Fibroblast of lung (primary cell): Measurements from ENCODE around the gene ZXDC. TPM values are rescaled to one million over a fixed set of nuclear protein-coding genes. Genes with fewer than 3 reads are reported as not detected.

Source experiments
- DNase-seq, 2 donors: peaks; one replicate each; pipeline versions ENCODE4 v3.0.0 to v3.0.0-alpha.2; 2010; ENCODE audit warnings: low read depth in 2 of 2
- H2AFZ ChIP-seq: 2 replicates; pipeline ENCODE4 v1.5.1; 2012; ENCODE audit warnings: low read length, control low read depth, inconsistent platforms
- H3K27ac ChIP-seq: 2 replicates; pipeline ENCODE4 v1.5.1; 2011; ENCODE audit warnings: low read length, control low read depth; ENCODE audit not compliant: insufficient read depth
- H3K27me3 ChIP-seq: 2 replicates; pipeline ENCODE4 v1.5.1; 2011; ENCODE audit warnings: mild to moderate bottlenecking, low read length; ENCODE audit not compliant: control insufficient read depth, insufficient read depth
- H3K36me3 ChIP-seq: 2 replicates; pipeline ENCODE4 v1.5.1; 2011; ENCODE audit warnings: low read length; ENCODE audit not compliant: control insufficient read depth, insufficient read depth
- H3K4me1 ChIP-seq: 2 replicates; pipeline ENCODE4 v1.5.1; 2011; ENCODE audit warnings: low read length; ENCODE audit not compliant: control insufficient read depth, insufficient read depth; ENCODE audit errors: extremely low read depth
- H3K4me2 ChIP-seq: 2 replicates; pipeline ENCODE4 v1.5.1; 2011; ENCODE audit warnings: low read length, control low read depth; ENCODE audit not compliant: insufficient read depth; ENCODE audit errors: extremely low read depth
- H3K4me3 ChIP-seq, 4 experiments: fragments of 200-600 bp in 1 of 4; sonication (generic) in 1 of 4; replicated peaks in 1 of 4; 2 replicates each; pipeline ENCODE4 v1.5.1; 2011 to 2016; ENCODE audit warnings: low read length in 4 of 4, low read depth in 3 of 4, mild to moderate bottlenecking in 3 of 4, control low read depth in 2 of 4, inconsistent platforms in 1 of 4, mixed read lengths in 1 of 4; ENCODE audit not compliant: insufficient read depth in 1 of 4; ENCODE audit errors: control extremely low read depth in 1 of 4
- H3K79me2 ChIP-seq: 2 replicates; pipeline ENCODE4 v1.5.1; 2012; ENCODE audit warnings: mild to moderate bottlenecking, low read length, inconsistent platforms; ENCODE audit not compliant: control insufficient read depth, insufficient read depth
- H3K9ac ChIP-seq: 2 replicates; pipeline ENCODE4 v1.5.1; 2011; ENCODE audit warnings: mild to moderate bottlenecking, low read length, control low read depth; ENCODE audit not compliant: insufficient read depth
- H3K9me3 ChIP-seq: 2 replicates; pipeline ENCODE4 v1.5.1; 2012; ENCODE audit warnings: low read depth, low read length; ENCODE audit not compliant: control insufficient read depth, insufficient read depth
- H4K20me1 ChIP-seq: 2 replicates; pipeline ENCODE4 v1.5.1; 2011; ENCODE audit warnings: low read length; ENCODE audit not compliant: control insufficient read depth, insufficient read depth; ENCODE audit errors: extremely low read depth
- CTCF ChIP-seq, 2 donors: IDR thresholded peaks in 1 of 2; conservative IDR thresholded peaks in 1 of 2; 1 replicate in 1 of 2; 2 replicates in 1 of 2; pipeline ENCODE4 v1.5.1; 2011 to 2012; ENCODE audit warnings: low read length in 2 of 2, control low read depth in 1 of 2, inconsistent platforms in 1 of 2, low read depth in 1 of 2, mild to moderate bottlenecking in 1 of 2
- EZH2 ChIP-seq: IDR thresholded peaks from 2 replicates; pipeline ENCODE4 v1.5.1; 2012; ENCODE audit warnings: low read length, control low read depth, mild to moderate bottlenecking; ENCODE audit errors: missing control alignments
- polyA plus RNA-seq, 2 donors: library from polyadenylated mRNA; depleted of rRNA in 1 of 2; stranded (reverse) in 1 of 2; unstranded in 1 of 2; fragments of >200 nt; gene quantifications; 2 replicates each; pipeline ENCODE4 v1.2.1, GENCODE V29; 2011 to 2012; ENCODE audit warnings: missing spikeins in 1 of 2
- total RNA-seq: library from RNA; depleted of rRNA; stranded (reverse); fragments of >200 nt; gene quantifications from 2 replicates; pipeline ENCODE4 v1.2.1, GENCODE V29; 2014

ZXDC gene
- total and polyA plus RNA-seq, 2 donors (not counting 1 experiment from before 2014, with no cell fraction given): 5.9 to 17.8 TPM

GRCh38 chr3:126501736-126502135, 26.0 kb upstream of the ZXDC start:
- DNase-seq: no peak
- Histone ChIP-seq H3K27ac (no peak overlapping the region), H3K9me3 (no peaks in the 10 kb centered on the region), H4K20me1 (no peaks in the 10 kb centered on the region), H2AFZ (no peak overlapping the region), H3K9ac (no peak overlapping the region), H3K79me2 (no peaks in the 10 kb centered on the region), H3K27me3 (peaks cover 4% of the 10 kb centered on the region), H3K36me3 (no peaks in the 10 kb centered on the region), H3K4me1 (no peaks in the 10 kb centered on the region), H3K4me3 (no peak overlapping the region), H3K4me2 (no peak overlapping the region)
- no peak for TF ChIP-seq EZH2
- TF ChIP-seq CTCF (conservative IDR thresholded peaks at IDR 0.05 in 1 of 2, IDR thresholded peaks at IDR 0.05 in 1 of 2; ENCODE audit: low read depth in 1 of 2, low read length in 2 of 2): no peak

- Histone ChIP-seq H3K79me2 (no peaks in the 10 kb centered on the region), H3K9ac (no peak overlapping the region), H3K9me3 (no peaks in the 10 kb centered on the region), H3K36me3 (no peaks in the 10 kb centered on the region), H4K20me1 (no peaks in the 10 kb centered on the region), H2AFZ (no peak overlapping the region), H3K4me3 (no peak overlapping the region), H3K4me1 (no peaks in the 10 kb centered on the region), H3K27ac (no peak overlapping the region), H3K27me3 (peaks cover 5% of the 10 kb centered on the region), H3K4me2 (no peak overlapping the region)
- no peak for DNase-seq
- no peak for TF ChIP-seq CTCF (conservative IDR thresholded peaks at IDR 0.05 in 1 of 2, IDR thresholded peaks at IDR 0.05 in 1 of 2; ENCODE audit: low read depth in 1 of 2, low read length in 2 of 2)
- TF ChIP-seq EZH2: no peak
Observed at GRCh38 chr3:126501054-126501453, 25.4 kb upstream of the ZXDC start.

- Histone ChIP-seq H3K4me2 (no peak overlapping the region), H3K4me3 (no peak overlapping the region), H3K9ac (no peak overlapping the region), H2AFZ (no peak overlapping the region), H3K36me3 (no peaks in the 10 kb centered on the region), H3K79me2 (no peaks in the 10 kb centered on the region), H3K9me3 (no peaks in the 10 kb centered on the region), H4K20me1 (no peaks in the 10 kb centered on the region), H3K27ac (no peak overlapping the region), H3K27me3 (peaks cover 5% of the 10 kb centered on the region), H3K4me1 (no peaks in the 10 kb centered on the region)
- no peak for DNase-seq
- TF ChIP-seq EZH2: no peak
- TF ChIP-seq CTCF (conservative IDR thresholded peaks at IDR 0.05 in 1 of 2, IDR thresholded peaks at IDR 0.05 in 1 of 2; ENCODE audit: low read depth in 1 of 2, low read length in 2 of 2): no peak
Observed at GRCh38 chr3:126500016-126500415, 24.3 kb upstream of the ZXDC start.
